SH-SY5Y (cell line): Measurements from ENCODE around the gene ABCD4.

Source experiments
- GATA2 ChIP-seq: IDR thresholded peaks from 2 replicates; pipeline ENCODE4 v1.6.1; 2011; ENCODE audit warnings: mild to moderate bottlenecking, low read depth, low read length
- GATA3 ChIP-seq: IDR thresholded peaks from 2 replicates; pipeline ENCODE4 v1.6.1; 2011; ENCODE audit warnings: low read depth, mild to moderate bottlenecking, low read length, moderate library complexity

DNA sequence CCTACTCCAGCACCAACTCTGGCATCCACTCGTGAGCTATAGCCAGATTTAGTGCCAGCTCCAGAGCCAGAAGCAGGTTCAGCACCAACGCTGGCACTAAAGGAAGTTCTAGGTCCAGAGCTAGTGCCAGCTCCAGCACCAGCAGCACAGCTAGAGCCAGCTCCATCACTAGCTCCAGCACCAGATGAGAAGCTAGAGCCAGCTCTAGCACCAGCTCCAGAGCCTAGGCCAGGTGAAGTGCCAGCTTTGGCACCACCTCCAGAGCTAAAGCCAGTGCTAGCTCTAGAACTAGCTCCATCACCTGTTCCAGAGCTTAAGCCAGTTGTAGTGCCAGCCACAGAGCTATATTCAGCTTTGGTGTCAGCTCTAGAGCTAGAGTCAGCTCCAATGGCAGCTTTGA, 24.7 kb downstream of the ABCD4 start:
- TF ChIP-seq GATA3 (no peak), GATA2 (no peak)
